Activated naive CD4-positive, alpha-beta T cell treated with Interleukin-2 at 50 U/mL for 16 hours (primary cell): ENCODE data around the gene ATP2C1.
"Not testable (repeated sequence)": the region's sequence is repeated elsewhere in the genome, so short reads cannot be mapped to it uniquely, and the experiment has no call there.

ENCODE experiments used
- DNase-seq: peaks from one replicate; pipeline ENCODE4 v3.0.0-alpha.2; 2020

ATP2C1 gene

GRCh38 chr3:130941793-130942192 lies 47.9 kb downstream of the ATP2C1 start:
- no peak for DNase-seq

DNA sequence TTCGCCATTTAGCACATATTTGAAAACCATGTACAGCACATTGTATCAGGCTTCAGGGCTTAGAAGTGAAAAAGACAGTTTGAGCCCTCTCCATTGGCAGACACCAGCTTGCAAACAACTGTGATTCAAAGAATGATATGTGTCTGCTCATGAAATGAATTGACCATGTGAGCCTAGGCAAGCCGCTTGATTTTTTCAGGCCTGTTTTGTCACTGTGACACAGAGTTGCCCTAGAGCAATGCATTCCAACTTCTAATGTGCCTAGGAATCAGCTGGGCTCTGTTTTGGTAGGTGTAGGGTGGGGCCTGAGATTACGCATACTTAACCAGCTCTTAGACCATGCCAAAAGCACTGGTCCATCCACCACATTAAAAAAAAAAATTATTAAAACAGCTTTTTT lies 53.0 kb downstream of the ATP2C1 start:
- no peak for DNase-seq

DNA sequence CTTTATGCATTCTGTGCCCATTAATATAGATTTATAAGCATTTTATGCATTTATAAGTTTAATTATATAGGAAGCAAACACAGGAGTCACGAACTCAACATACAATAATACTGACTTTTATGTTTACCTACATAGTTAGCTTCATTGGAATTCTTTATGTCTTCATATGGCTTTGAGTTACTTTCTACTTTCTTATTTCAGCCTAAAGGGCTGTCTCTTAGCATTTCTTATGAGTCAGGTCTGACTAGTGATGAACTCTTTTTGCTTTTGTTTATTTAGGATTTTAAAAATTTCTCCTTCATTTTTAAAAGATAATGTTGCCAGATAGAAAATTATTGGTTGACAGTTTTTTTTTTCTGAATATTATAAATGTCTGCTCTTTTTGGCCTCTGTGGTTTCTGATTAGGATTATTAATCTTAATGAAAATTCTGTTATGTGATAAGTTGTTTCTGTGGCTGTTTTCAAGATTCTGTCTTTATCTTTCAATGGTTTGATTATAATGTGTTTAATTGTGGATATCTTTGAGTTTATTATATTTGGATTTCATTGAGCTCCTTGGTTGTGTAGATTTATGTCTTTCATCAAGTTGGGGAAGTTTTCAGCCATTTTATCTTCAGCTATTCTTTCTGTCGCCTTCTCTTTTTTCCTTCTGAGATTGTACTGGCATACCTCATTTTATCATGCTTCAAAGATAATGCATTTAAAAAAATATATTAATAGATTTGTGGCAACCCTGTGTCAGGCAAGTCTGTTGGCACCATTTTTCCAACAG lies 54.3 kb downstream of the ATP2C1 start:
- no peak for DNase-seq

DNA sequence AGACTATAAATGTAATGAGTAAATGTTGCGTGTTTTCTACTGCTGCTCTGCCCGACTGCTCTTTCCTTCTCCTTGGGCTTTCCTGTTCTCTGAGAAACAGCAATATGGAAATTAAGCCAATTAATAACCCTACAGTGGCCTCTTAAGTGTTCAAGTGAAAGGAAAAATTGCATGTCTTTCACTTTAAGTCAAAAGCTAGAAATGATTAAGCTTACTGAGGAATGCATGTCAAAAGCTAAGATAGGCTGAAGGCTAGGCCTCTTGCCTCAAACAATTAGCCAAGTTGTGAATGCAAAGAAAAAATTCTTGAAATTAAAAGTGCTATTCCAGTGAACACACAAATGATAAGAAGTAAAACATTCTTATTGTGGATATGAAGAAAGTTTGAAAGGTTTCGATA lies 55.0 kb downstream of the ATP2C1 start:
- DNase-seq = no peak

GRCh38 chr3:130950124-130950523 lies 56.2 kb downstream of the ATP2C1 start:
- no peak for DNase-seq

GRCh38 chr3:130950641-130951040 lies 56.8 kb downstream of the ATP2C1 start:
- no peak for DNase-seq

GRCh38 chr3:130955481-130955880 lies 61.6 kb downstream of the ATP2C1 start:
- DNase-seq = no peak

DNA sequence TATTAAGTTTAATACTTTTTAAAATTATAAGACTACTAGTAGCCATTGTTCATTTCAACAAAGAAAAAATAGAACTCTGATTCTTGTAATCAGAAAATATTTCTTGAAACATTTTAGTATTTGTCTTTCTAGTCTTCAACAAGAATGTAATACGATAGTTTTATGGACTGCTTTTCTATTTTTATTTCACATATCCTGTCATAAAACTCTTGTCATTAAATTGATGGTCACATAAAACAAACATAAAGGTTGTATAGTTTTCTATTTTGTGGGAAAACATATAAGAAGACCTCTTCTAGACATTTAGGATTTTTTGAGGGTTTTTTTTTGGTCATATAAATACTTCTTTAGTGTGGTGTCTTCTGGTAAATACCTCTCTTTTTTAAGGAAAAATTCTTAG lies 62.4 kb downstream of the ATP2C1 start:
- no peak for DNase-seq

- no peak for DNase-seq
Measured at GRCh38 chr3:130956721-130957120, 62.8 kb downstream of the ATP2C1 start.

- no peak for DNase-seq
Measured at GRCh38 chr3:130960139-130960795, 66.4 kb downstream of the ATP2C1 start.

DNA sequence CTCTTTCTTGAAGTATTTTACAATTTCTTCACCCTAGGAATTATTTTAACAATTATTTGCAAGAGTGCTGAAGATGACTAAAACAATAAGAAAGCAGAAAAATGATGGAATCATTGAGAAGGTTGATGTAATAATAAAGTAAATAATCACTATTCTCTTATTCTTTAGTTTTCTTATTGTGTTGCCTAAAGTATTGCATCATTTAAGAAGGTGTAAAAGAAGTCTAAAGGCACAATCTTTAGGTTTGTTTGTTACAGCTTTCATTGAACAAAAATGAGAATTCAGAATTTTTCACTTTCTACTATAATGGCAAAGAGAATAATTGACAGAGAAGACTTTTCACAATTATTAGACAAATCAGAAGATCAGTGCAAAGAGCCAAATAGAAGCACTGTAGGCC lies 67.6 kb downstream of the ATP2C1 start:
- no peak for DNase-seq

- no peak for DNase-seq
Measured at GRCh38 chr3:130963444-130963843, 69.6 kb downstream of the ATP2C1 start.

- no peak for DNase-seq
Measured at GRCh38 chr3:130963878-130964277, 70.0 kb downstream of the ATP2C1 start.

DNA sequence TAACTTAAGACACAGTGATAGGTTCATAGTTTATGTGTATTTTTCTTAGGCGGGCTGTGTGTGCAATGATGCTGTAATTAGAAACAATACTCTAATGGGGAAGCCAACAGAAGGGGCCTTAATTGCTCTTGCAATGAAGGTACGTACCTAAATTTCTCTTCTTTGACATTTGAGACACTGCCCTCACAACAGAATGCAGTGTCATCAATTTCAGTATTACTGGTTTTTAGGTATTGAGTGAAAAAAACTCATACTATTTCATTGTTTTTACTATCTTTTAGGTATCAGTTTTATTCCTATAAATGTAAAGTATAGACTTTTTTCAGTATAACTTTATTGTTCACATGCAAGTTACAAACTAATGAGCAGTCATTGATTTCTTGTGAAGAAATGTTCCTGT lies 73.4 kb downstream of the ATP2C1 start:
- DNase-seq = no peak

DNA sequence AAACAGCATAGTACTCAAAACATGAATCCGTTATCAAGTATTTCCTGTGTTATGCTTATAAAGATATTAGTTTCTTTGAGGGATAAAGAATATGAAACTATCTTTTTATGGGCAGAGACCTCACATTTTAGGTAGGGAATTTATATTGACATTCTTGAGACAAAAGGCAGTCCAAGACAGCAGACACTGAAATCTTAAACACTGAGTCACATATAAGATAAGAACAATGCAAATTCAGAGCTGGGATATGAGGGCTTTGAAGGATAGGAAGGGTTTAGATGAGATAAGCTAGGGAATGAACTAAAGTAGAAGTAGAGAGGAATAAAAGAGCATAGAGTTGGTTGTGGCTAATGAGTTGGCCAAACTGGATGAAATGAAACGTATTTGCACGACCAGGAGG lies 74.3 kb downstream of the ATP2C1 start:
- DNase-seq = no peak

DNA sequence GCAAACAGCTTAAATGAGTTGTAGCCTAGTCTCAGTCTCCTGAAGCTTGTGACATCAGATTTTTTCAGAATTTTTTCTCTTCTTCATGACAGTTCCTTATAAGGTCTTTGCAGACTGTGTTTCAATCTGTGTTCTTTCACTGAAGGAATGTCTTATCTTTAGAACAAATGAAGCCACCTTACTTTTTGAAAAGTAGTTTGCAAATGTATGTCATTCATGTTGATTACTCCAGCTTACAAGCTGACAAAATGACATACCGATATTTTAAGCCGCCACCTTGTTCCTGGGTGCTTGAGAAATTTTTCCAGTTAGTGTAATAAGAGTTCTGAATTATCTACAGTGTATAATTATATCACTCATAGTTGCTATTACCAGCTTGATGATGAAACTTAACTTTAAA lies 75.7 kb downstream of the ATP2C1 start:
- DNase-seq = no peak

- no peak for DNase-seq
Measured at GRCh38 chr3:130971208-130971607, 77.3 kb downstream of the ATP2C1 start.

DNA sequence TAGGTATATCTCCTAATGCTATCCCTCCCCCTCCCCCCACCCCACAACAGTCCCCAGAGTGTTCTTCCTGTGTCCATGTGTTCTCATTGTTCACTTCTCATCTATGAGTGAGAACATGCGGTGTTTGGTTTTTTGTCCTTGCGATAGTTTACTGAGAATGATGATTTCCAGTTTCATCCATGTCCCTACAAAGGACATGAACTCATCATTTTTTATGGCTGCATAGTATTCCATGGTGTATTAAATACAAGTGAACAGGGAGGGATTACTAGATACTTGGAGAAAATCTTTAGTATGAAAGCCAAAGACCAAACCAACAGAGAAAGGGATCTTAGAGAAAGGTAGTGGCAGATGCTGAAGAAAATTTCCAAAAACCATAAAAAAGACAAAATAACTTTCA lies 78.7 kb downstream of the ATP2C1 start:
- DNase-seq = not testable (repeated sequence)

- DNase-seq = no peak
Measured at GRCh38 chr3:130973406-130973805, 79.5 kb downstream of the ATP2C1 start.

GRCh38 chr3:130974201-130974600 lies 80.3 kb downstream of the ATP2C1 start:
- no peak for DNase-seq

DNA sequence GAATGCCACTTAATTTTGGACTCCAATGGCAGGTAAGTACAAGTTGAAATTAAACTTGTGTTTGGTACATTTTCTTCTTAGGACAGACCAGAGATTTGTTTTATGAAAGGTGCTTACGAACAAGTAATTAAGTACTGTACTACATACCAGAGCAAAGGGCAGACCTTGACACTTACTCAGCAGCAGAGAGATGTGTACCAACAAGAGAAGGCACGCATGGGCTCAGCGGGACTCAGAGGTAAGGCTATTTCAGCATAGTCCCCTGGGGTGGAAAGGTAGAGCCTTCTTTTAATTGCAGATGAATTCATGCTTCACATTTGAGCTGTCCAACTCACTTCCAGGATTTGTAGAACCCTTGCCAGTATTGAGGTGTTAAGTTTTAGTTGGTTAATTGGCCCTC lies 81.4 kb downstream of the ATP2C1 start:
- no peak for DNase-seq

DNA sequence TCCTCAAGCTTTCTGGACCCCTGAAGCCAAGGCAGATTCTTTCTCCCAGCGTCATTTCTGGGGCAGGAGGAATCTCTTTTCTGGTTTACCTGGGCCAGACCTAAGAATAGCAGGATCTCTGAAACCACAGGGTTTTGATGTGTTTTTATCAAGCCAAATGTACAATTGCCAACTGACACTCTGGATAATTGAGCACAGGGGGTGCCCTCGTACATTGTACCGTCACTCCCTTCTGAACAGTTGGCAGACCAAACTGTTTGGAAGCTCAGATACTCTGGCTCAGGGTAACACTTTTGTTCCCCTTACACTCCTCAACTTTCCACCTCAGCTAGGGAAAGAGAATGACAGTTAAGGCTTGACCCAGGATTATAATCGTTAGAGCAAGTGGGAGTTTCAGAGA lies 82.8 kb downstream of the ATP2C1 start:
- DNase-seq = no peak

DNA sequence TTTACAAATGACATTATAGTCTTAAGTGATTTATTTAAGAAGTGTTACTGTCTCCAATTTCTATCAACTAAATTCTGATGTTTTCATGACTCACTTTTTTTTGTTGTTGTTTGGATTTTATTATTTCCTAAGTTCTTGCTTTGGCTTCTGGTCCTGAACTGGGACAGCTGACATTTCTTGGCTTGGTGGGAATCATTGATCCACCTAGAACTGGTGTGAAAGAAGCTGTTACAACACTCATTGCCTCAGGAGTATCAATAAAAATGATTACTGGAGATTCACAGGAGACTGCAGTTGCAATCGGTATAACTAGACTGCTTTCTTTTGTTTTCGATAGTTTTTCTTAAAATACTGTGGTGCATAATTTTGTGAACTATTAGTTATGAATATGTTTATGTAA lies 85.2 kb downstream of the ATP2C1 start:
- no peak for DNase-seq

DNA sequence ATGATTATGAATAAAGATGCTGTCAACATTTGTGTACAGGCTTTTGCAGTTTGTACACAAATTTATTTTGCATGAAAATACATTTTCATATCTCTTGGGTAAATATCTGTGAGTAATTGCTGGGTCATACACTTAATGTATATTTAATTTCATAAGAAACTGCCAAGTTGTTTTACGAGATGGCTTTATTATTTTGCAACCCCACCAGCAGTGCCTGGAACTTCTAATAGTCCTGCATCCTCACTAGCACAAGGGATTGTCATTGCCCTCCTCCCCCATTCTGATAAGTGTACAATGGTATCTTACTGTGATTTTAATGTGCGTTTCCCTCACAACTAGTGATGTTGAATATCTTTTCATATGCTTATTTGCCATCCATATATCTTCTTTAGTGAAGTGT lies 87.6 kb downstream of the ATP2C1 start:
- DNase-seq = no peak

GRCh38 chr3:130990282-130990681 lies 96.4 kb downstream of the ATP2C1 start:
- DNase-seq = no peak
